GM12874 (cell line): Measurements from ENCODE around the gene SYNPR.

Experiments
- TF ChIP-seq, protein P1 (sequence below): IDR thresholded peaks from 2 replicates; pipeline ENCODE4 v1.5.1; 2011; ENCODE audit warnings: low read depth, mild to moderate bottlenecking, control low read depth, low read length, moderate library complexity; ENCODE audit not compliant: insufficient read depth

The SYNPR gene

DNA sequence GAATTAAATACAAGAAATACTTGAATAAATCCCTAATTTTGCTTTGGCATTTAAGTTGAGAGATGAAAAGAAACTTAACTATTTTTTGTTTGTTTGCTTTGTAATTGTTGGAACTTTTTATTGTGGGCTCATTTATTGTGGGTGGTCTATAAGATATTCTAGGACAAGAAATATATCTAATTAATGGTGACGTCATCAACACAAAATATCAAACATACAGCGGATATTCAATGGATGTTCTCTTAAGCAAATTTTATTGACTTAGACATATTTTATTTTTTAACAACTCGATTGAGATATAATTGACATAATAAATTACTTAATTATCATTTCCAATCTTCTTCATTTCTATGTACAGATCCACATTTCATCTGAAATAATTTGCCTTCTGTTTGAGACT, 30.0 kb downstream of the SYNPR start:
- TF ChIP-seq, protein P1, sequence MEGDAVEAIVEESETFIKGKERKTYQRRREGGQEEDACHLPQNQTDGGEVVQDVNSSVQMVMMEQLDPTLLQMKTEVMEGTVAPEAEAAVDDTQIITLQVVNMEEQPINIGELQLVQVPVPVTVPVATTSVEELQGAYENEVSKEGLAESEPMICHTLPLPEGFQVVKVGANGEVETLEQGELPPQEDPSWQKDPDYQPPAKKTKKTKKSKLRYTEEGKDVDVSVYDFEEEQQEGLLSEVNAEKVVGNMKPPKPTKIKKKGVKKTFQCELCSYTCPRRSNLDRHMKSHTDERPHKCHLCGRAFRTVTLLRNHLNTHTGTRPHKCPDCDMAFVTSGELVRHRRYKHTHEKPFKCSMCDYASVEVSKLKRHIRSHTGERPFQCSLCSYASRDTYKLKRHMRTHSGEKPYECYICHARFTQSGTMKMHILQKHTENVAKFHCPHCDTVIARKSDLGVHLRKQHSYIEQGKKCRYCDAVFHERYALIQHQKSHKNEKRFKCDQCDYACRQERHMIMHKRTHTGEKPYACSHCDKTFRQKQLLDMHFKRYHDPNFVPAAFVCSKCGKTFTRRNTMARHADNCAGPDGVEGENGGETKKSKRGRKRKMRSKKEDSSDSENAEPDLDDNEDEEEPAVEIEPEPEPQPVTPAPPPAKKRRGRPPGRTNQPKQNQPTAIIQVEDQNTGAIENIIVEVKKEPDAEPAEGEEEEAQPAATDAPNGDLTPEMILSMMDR, result no peak

DNA sequence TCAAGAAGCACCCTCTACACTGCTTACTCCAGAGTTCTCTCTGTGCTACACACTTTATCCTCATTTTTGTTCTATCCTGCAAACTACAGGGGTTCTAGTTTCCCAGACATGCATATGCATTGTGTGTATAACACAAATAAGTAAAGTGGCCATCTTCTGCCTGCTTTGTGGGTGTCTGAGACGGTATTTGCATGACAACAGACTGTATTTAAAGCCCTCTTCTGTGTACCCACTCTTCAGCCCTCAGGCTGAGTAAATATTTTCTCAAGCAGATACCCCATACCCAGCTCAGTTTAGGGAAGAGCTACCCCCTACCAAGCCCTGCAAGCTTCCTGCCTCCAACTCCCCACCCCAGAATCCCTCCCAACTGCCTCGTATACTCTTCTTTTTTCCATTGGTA, 31.7 kb downstream of the SYNPR start:
- TF ChIP-seq, protein P1, result no peak

DNA sequence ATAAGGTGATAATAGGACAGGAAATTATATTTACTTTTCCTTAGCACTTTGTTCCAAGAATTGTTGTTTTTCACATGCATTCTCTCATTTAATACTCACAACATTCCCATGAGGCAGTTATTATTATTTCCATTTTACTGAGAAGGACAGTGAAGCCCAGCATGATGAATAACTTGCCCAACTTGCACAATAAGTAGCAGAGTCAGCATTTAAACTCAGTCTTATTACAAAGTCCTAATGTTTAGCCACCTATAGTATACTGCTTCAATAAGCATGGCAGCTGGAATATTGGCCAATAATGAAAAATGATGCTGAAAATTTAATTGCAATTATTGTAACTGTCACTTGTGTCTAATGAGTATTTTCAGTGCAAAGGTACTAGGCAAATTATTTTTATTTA, 45.7 kb downstream of the SYNPR start:
- TF ChIP-seq, protein P1, result no peak

DNA sequence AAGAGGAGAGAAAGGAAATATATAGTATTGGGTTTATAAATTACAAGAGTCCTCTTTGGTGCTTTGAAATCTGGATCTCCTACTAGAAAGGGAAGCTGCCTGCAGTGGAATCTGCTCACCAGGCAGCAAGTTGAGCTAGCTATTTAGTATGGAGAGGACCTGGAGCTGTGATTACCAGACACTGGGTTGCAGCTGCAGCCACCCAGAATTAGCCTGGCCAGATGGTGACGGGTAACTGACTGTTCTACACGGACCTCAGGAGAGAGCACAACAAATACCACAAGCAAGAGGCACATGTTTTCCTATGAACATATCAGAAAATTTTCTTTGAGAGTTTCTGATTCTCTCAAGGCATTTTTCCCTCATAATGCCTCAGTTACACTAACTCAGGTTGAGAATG, 46.5 kb downstream of the SYNPR start:
- TF ChIP-seq, protein P1, result no peak

DNA sequence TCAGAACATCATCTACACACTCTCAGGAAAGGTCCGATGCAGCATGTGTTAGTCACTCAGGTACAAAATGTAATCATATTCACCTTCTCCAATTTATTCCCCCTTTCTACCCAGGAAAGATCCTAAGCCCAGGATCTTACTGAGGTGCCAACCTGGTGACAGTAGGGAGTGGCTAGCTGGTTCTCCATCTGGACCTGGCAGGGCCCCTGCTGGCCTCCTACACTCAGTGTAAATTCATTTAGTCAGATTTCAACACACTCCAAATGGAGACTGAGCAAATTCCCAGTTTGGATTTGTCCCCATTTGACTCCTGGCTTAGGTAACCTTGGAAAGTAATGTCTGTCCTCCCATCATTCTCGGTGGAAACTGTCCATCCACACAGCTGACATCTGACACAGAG, 47.3 kb downstream of the SYNPR start:
- TF ChIP-seq, protein P1, result no peak

DNA sequence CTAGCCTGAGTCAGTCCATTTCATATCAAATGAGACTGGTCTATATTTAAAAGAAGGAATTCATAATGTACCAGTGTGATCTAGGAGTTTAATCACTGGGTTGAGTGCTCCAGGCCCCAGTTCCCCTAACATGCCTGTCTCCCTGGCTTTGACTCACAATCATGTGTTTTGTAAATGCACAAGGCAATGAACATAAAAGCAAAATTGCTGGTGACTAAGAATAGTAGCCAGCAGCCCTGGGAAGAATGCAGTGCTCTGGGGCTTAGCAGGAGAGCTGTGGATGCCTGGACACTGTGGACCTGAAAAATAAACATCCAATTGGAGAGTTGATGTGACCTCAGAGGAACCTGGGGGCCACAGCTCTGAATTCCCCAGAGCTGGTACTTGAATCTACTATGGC, 50.3 kb downstream of the SYNPR start:
- TF ChIP-seq, protein P1, result no peak

DNA sequence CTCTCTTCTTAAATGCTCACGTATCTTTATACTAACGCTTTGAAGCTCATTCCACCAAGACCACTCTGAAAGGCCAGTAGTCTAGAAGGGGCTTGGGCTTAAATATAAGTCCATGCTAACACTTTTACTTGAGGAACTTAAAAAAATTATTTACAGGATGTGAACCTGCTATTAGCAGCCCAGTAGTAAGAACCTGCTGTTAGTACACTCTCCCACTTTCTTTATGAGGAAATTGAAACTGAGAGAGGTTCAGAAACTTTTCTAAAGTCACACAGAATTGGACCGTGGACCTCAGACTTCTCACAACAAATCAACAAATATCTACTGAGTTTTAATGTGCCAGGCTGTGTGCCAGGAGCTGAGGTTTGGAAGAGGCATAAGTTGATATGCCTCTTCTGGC, 53.4 kb downstream of the SYNPR start:
- TF ChIP-seq, protein P1, result no peak

DNA sequence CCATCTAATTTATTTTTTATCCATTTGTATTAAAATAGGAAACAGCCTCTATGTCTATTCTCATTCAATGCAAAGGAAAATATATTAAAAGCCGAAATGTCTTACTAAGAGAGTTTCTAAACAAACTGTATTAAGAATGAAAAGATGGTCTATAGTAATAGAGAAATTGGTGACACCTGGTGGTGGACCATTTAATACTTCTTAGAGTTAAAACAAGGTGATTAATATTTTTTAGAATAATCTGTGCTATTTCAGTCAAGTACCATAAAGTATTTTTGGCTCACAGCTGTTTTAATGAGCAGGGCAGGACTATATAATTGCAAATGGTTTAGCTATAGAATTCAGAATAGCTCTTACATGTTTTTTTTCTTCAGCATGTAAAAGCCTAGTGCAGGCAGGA, 55.7 kb downstream of the SYNPR start:
- TF ChIP-seq, protein P1, result no peak
